Right lobe of liver (tissue), 4 donors: ENCODE results near the gene OCLN.
"Not testable (repeated sequence)": the region's sequence is repeated elsewhere in the genome, so short reads cannot be mapped to it uniquely, and the experiment has no call there.

Experiments used
- CTCF ChIP-seq, 4 donors: fragments of 200-600 bp in 3 of 4; fragments of 450-650 bp in 1 of 4; IDR thresholded peaks; one replicate each; pipeline versions ENCODE4 v1.5.1 to v1.8.0; 2016 to 2022; ENCODE audit warnings: antibody characterized with exemption in 4 of 4, mild to moderate bottlenecking in 2 of 4
- POLR2A ChIP-seq: fragments of 450-650 bp; IDR thresholded peaks from one replicate; pipeline ENCODE4 v1.6.1; 2017; ENCODE audit warnings: antibody characterized with exemption, mild to moderate bottlenecking
- donor health status: DM: no; HTN: no; CAD: no.
- donor health status: DM: no; HTN: no; CAD: no.
- donor health status: DM: no; HTN: yes; CAD: no.

GRCh38 chr5:69544602-69545001, 52.0 kb downstream of the OCLN start:
- TF ChIP-seq CTCF (IDR thresholded peaks at IDR 0.05); POLR2A: not testable (repeated sequence)
